GM18867 (cell line): ENCODE data around the gene CEP44.

ENCODE experiments used
- ATAC-seq: cut with Tn5 transposase; IDR thresholded peaks from one replicate; pipeline ENCODE4 v1.9.1; 2021; ENCODE audit warnings: mild to moderate bottlenecking, moderate library complexity; ENCODE audit not compliant: unreplicated experiment

The CEP44 gene

GRCh38 chr4:174381440-174381800 is 97.7 kb downstream of the CEP44 start:
- ATAC-seq, result no peak
